Kidney epithelial cell (primary cell): Measurements from ENCODE around the gene DLG2. TPM values are rescaled to one million over a fixed set of nuclear protein-coding genes. Genes with fewer than 3 reads are reported as not detected.
"Not testable (repeated sequence)": the region's sequence is repeated elsewhere in the genome, so short reads cannot be mapped to it uniquely, and the experiment has no call there.

ENCODE experiments used
- DNase-seq: peaks from one replicate; pipeline ENCODE4 v3.0.0-alpha.2; 2010; ENCODE audit warnings: low read depth
- H3K27me3 ChIP-seq: 2 replicates; pipeline ENCODE4 v1.6.0; 2011; ENCODE audit warnings: low read length; ENCODE audit not compliant: control insufficient read depth, insufficient read depth
- H3K36me3 ChIP-seq: 2 replicates; pipeline ENCODE4 v1.5.1; 2011; ENCODE audit warnings: low read length; ENCODE audit not compliant: control insufficient read depth, insufficient read depth
- H3K4me3 ChIP-seq: 2 replicates; pipeline ENCODE4 v1.5.1; 2011; ENCODE audit warnings: low read depth, mild to moderate bottlenecking, control low read depth, low read length
- total RNA-seq: library from RNA; depleted of rRNA; stranded (reverse); fragments of >200 nt; gene quantifications from 2 replicates; pipeline ENCODE4 v1.2.3, GENCODE V29; 2015
- TF ChIP-seq, protein P1 (sequence below): IDR thresholded peaks from 2 replicates; pipeline ENCODE4 v1.5.1; 2011; ENCODE audit warnings: mild to moderate bottlenecking, moderate library complexity, low read length, control low read depth, inconsistent platforms; ENCODE audit not compliant: insufficient read depth, poor library complexity, severe bottlenecking

Gene DLG2
- total RNA-seq, 1 donor from 2014 or later = 0.75 TPM

DNA sequence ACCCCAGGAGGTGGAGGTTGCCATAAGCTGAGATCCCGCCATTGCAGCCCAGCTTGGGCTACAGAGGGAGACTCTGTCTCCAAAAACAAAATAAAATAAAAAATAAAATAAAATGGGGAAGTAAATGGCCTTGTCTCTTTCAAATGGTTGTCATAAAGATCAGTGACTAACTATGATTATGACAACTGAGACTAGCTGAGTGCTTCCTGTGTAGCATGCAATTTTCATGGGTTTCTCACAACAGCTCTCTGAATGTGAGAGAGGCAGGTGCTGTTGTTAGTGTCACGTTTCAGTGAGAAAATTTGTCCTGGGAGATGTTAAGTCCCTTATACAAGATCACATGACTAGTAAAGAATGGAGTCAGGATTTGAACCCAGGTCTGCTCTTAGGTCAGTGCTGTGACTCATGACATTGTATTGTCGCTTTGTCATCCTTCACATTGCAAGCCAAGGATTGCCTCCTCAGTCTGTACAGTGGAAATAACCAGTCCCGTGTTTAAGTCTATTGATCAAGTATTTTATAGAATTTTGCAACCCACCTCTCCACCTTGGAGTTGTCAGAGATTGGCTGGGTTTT lies 2177.7 kb downstream of the DLG2 start:
- no peak overlapping the region for H3K4me3 ChIP-seq
- DNase-seq = no peak
- no peaks in the 10 kb centered on the region for H3K36me3 ChIP-seq
- no peaks in the 10 kb centered on the region for H3K27me3 ChIP-seq
- TF ChIP-seq, protein P1, sequence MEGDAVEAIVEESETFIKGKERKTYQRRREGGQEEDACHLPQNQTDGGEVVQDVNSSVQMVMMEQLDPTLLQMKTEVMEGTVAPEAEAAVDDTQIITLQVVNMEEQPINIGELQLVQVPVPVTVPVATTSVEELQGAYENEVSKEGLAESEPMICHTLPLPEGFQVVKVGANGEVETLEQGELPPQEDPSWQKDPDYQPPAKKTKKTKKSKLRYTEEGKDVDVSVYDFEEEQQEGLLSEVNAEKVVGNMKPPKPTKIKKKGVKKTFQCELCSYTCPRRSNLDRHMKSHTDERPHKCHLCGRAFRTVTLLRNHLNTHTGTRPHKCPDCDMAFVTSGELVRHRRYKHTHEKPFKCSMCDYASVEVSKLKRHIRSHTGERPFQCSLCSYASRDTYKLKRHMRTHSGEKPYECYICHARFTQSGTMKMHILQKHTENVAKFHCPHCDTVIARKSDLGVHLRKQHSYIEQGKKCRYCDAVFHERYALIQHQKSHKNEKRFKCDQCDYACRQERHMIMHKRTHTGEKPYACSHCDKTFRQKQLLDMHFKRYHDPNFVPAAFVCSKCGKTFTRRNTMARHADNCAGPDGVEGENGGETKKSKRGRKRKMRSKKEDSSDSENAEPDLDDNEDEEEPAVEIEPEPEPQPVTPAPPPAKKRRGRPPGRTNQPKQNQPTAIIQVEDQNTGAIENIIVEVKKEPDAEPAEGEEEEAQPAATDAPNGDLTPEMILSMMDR = no peak

DNA sequence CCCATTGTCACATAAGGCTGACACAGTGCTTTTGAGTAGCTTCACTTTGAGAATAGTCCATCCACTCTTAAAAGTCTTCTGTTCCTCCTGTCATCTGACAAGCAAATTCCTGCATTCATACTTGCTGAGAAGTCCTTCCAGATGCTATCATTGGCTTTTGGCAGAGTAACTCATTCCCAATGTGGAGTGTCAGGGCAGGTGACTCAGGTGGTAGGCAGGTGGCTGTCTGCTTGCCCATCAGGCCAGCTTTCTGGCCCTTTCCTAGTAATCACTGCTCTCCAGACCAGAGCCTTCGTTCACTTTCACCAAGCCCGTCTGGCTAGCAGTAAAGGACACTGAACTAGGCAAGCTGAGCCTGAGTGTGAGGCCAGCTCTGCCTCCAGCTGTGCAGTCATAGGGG lies 2178.5 kb downstream of the DLG2 start:
- Histone ChIP-seq H3K27me3 (no peaks in the 10 kb centered on the region), H3K4me3 (no peak overlapping the region), H3K36me3 (no peaks in the 10 kb centered on the region)
- no peak for DNase-seq
- TF ChIP-seq, protein P1 = no peak

DNA sequence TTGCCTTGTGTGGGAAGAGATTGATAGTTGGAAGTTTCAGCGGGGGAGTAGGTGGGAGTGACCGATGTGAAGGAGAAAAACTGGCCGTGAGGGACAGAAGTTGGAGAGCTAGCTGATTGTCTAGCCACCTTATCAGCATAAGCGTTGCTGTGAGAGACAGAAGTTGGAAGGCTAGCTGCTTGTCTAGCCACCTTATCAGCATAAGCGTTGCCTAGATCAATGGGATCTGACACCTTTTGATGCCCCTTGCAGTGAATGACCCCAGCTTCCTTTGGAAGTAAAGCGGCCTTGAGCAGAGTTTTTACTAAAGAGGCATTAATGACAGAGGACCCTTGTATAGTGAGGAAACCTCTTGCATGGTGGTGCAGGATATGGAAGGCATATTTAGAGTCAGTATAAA lies 2183.3 kb downstream of the DLG2 start:
- not testable (repeated sequence) for H3K36me3 ChIP-seq

DNA sequence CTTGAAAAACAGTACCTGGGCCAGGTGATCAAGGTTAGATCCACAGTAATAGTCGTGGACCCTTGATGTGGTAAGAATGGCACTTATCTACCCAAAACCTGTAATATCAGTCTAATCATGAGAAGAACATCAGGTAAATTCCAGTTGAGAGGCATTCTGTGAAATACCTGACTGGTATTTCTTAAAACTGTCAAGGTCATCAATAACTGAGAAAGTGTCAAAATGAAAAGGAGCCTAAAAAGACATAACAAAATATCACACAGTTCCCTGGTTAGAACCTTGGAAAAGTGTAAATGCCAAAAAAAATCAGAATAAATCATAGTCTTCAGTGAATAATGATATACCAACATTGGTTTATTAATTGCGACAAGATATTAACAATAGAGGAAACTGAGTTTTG lies 2185.5 kb downstream of the DLG2 start:
- Histone ChIP-seq H3K36me3 (no peaks in the 10 kb centered on the region), H3K27me3 (no peaks in the 10 kb centered on the region), H3K4me3 (no peak overlapping the region)
- TF ChIP-seq, protein P1 = no peak
- no peak for DNase-seq

More for the DNA sequence above, 2183.3 kb downstream of the DLG2 start:
- not testable (repeated sequence) for DNase-seq, H3K27me3 ChIP-seq, H3K4me3 ChIP-seq

DNA sequence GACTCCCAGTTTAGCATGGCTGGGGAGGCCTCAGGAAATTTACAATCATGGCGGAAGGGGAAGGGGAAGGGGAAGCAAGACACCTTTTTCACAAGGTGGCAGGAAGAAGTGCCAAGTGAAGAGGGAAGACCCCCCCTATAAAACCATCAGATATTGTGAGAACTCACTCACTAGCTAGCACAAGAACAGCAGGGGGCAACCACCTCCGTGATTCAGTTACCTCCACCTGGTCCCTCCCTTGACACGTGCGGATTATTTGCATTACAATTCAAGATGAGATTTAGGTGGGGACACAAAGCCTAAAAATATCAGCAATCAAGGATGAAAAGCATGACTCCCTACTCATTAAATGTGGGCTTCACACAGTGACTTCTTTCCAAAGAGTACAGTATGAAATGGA lies 2186.0 kb downstream of the DLG2 start:
- Histone ChIP-seq H3K4me3 (no peak overlapping the region), H3K36me3 (no peaks in the 10 kb centered on the region), H3K27me3 (no peaks in the 10 kb centered on the region)
- no peak for DNase-seq
- TF ChIP-seq, protein P1 = no peak

DNA sequence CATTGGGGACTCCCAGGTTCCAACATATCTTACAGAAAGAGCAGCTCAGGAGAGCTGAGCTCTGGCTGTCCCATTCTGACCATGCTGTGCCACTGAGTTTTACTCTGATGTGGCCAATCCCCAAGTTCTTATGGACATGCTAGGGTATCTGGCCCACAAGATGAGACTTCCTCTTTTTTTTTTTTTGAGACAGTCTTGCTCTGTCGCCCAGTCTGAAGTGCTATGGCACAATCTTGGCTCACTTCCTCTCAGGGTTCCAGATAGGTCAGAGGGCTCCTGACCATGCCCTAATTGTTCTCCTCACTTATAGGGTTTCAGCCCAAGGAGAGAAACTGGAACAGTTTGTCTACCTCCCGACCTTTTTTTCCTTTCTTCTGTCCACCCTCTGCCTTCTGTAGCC lies 2188.7 kb downstream of the DLG2 start:
- H3K27me3 ChIP-seq = no peaks in the 10 kb centered on the region
- TF ChIP-seq, protein P1 = no peak
- no peak overlapping the region for H3K4me3 ChIP-seq
- H3K36me3 ChIP-seq = no peaks in the 10 kb centered on the region
- DNase-seq = no peak

DNA sequence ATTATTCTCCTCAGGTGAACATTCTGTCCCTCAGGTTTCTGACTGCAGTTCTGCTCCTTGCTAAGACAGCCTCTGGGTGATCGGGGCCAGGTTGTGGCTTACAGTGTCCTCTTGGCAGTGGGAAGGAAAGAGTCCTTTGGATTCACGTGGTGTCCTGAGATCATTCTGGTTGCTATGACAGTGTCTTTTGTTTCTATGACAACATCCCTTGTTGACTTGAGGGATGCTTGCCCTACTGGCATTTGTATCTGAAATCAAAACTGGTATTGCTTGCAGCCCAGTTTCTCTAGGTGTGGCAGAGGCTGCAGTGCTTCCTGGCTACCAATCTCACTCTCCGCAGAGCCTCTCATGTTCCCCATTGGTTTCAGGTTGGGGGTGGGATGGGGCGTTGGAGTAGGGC lies 2189.2 kb downstream of the DLG2 start:
- no peak for DNase-seq
- TF ChIP-seq, protein P1 = no peak
- Histone ChIP-seq H3K27me3 (no peaks in the 10 kb centered on the region), H3K36me3 (no peaks in the 10 kb centered on the region), H3K4me3 (no peak overlapping the region)
